Mesothelial cell of epicardium (in vitro differentiated cells): Measurements from ENCODE around the gene CFAP46. TPM values are rescaled to one million over a fixed set of nuclear protein-coding genes. Genes with fewer than 3 reads are reported as not detected.

Source experiments
- DNase-seq, 2 experiments: peaks; one replicate each; pipeline ENCODE4 v3.0.0; 2021; ENCODE audit warnings: low spot score in 2 of 2; ENCODE audit not compliant: unreplicated experiment in 2 of 2
- H3K27ac Mint-ChIP-seq: 2 replicates; pipeline ENCODE4 v1.8.0; 2021; ENCODE audit warnings: mixed read lengths
- H3K27me3 Mint-ChIP-seq: 2 replicates; pipeline ENCODE4 v1.8.0; 2021; ENCODE audit warnings: low read depth, mixed read lengths
- H3K36me3 Mint-ChIP-seq: 2 replicates; pipeline ENCODE4 v1.8.0; 2021; ENCODE audit warnings: mixed read lengths
- H3K4me1 Mint-ChIP-seq: 2 replicates; pipeline ENCODE4 v1.8.0; 2021; ENCODE audit warnings: mixed read lengths
- H3K4me3 Mint-ChIP-seq: 2 replicates; pipeline ENCODE4 v1.8.0; 2021; ENCODE audit warnings: mild to moderate bottlenecking, moderate library complexity, mixed read lengths
- H3K9me3 Mint-ChIP-seq: 2 replicates; pipeline ENCODE4 v1.8.0; 2021; ENCODE audit warnings: mixed read lengths
- total RNA-seq: library from RNA; stranded (reverse); gene quantifications from 3 replicates; pipeline ENCODE4 v1.2.1, GENCODE V29; 2021
- TF ChIP-seq, protein P1 (sequence below): fragments of 200-600 bp; sonication (generic); IDR thresholded peaks from one replicate; pipeline ENCODE4 v1.5.0; 2021; ENCODE audit warnings: antibody characterized with exemption; ENCODE audit not compliant: unreplicated experiment

CFAP46 gene
- total RNA-seq, 1 donor from 2014 or later, result 3.1 TPM

DNA sequence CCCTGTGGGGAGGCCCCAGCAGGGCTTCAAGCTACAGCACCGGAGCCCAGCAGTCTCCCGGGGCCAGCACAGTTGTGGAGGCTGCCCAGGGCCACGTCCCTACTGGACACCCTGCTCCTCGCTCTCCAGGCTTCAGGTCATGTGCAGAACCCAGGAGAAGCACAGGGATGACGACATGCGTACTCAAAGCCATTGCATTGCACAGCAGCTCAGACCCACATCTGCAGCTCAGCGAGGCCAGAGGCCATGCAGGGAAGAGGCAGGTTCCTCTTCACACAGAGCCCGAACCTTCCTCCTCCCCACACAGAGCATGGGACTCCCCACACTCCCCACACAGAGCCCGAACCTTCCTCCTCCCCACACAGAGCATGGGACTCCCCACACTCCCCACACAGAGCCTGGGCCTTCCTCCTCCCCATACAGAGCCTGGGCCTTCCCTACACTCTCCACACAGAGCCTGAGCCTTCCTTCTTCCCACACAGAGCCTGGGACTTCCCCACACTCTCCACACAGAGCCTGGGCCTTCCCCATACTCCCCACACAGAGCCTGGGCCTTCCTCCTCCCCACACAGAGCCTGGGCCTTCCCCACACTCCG lies 12.3 kb downstream of the CFAP46 start:
- no peak for DNase-seq
- TF ChIP-seq, protein P1, sequence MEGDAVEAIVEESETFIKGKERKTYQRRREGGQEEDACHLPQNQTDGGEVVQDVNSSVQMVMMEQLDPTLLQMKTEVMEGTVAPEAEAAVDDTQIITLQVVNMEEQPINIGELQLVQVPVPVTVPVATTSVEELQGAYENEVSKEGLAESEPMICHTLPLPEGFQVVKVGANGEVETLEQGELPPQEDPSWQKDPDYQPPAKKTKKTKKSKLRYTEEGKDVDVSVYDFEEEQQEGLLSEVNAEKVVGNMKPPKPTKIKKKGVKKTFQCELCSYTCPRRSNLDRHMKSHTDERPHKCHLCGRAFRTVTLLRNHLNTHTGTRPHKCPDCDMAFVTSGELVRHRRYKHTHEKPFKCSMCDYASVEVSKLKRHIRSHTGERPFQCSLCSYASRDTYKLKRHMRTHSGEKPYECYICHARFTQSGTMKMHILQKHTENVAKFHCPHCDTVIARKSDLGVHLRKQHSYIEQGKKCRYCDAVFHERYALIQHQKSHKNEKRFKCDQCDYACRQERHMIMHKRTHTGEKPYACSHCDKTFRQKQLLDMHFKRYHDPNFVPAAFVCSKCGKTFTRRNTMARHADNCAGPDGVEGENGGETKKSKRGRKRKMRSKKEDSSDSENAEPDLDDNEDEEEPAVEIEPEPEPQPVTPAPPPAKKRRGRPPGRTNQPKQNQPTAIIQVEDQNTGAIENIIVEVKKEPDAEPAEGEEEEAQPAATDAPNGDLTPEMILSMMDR, result no peak
- Mint-ChIP-seq H3K4me3 (no peak overlapping the region), H3K27me3 (no peaks in the 10 kb centered on the region), H3K27ac (peak overlapping the region; percentile 34), H3K9me3 (no peaks in the 10 kb centered on the region), H3K4me1 (no peaks in the 10 kb centered on the region), H3K36me3 (no peaks in the 10 kb centered on the region)

GRCh38 chr10:132929480-132929879 lies 12.9 kb downstream of the CFAP46 start:
- Mint-ChIP-seq H3K36me3 (no peaks in the 10 kb centered on the region), H3K27me3 (no peaks in the 10 kb centered on the region), H3K27ac (no peak overlapping the region), H3K9me3 (no peaks in the 10 kb centered on the region), H3K4me1 (no peaks in the 10 kb centered on the region), H3K4me3 (no peak overlapping the region)
- DNase-seq, result no peak
- TF ChIP-seq, protein P1, result no peak

GRCh38 chr10:132928261-132928660 lies 14.1 kb downstream of the CFAP46 start:
- Mint-ChIP-seq H3K27ac (no peak overlapping the region), H3K4me1 (no peaks in the 10 kb centered on the region), H3K9me3 (no peaks in the 10 kb centered on the region), H3K27me3 (no peaks in the 10 kb centered on the region), H3K36me3 (no peaks in the 10 kb centered on the region), H3K4me3 (no peak overlapping the region)
- DNase-seq, result no peak
- TF ChIP-seq, protein P1, result no peak

DNA sequence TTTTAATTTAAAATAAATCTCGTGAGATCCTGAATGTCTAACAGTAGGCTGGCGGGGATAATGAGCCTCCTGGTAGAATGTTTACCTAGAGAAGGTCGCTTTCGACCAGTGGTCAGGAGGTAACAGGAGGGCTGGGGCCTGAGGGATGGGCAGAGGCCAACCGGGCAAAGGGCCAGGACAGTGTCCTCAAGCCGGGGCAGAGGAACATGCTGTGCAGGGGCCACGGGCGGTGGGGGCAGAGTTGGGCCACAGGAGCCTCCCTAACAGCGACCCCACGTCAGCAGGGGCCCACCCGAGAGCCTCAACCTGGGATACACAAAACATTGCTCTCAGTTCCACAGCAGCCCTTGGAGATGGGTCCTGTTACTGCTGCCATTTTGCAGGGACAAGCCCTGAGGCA lies 14.5 kb downstream of the CFAP46 start:
- DNase-seq, result no peak
- no peak overlapping the region for H3K27ac Mint-ChIP-seq
- H3K4me3 Mint-ChIP-seq, result no peak overlapping the region
- no peaks in the 10 kb centered on the region for H3K4me1 Mint-ChIP-seq
- TF ChIP-seq, protein P1, result no peak
- H3K27me3 Mint-ChIP-seq, result no peaks in the 10 kb centered on the region
- H3K9me3 Mint-ChIP-seq, result no peaks in the 10 kb centered on the region
- H3K36me3 Mint-ChIP-seq, result no peaks in the 10 kb centered on the region

GRCh38 chr10:132926777-132927650 lies 15.4 kb downstream of the CFAP46 start:
- no peak overlapping the region for H3K27ac Mint-ChIP-seq

More at GRCh38 chr10:132926777-132927650, 15.4 kb downstream of the CFAP46 start:
- Mint-ChIP-seq H3K4me1 (no peaks in the 10 kb centered on the region), H3K4me3 (no peak overlapping the region), H3K9me3 (no peaks in the 10 kb centered on the region), H3K36me3 (no peaks in the 10 kb centered on the region), H3K27me3 (no peaks in the 10 kb centered on the region)
- TF ChIP-seq, protein P1, result no peak
- no peak for DNase-seq
